Keratinocyte (primary cell): ENCODE measurements around the gene PPFIA3. TPM values are rescaled to one million over a fixed set of nuclear protein-coding genes. Genes with fewer than 3 reads are reported as not detected.

Source experiments
- DNase-seq: peaks from one replicate; pipeline ENCODE4 v3.0.0-alpha.2; 2011; ENCODE audit warnings: low read depth, missing footprints, low spot score
- FAIRE-seq: peaks from 2 replicates; lab custom pipeline; 2011; peaks lifted over from hg19 to GRCh38; lab: Jason Lieb, UNC
- H2AFZ ChIP-seq: 2 replicates; pipeline ENCODE4 v1.6.0; 2012; ENCODE audit warnings: low read length, control low read depth, inconsistent platforms; ENCODE audit not compliant: control insufficient read depth
- H3K27ac ChIP-seq: 2 replicates; pipeline ENCODE4 v1.5.1; 2011; ENCODE audit warnings: low read length; ENCODE audit not compliant: control insufficient read depth, insufficient read depth
- H3K27me3 ChIP-seq: 3 replicates; pipeline ENCODE4 v1.6.0; 2011; ENCODE audit warnings: low read length; ENCODE audit not compliant: control insufficient read depth, insufficient read depth; ENCODE audit errors: extremely low read depth
- H3K36me3 ChIP-seq, 2 experiments: 2 replicates in 1 of 2; 3 replicates in 1 of 2; pipeline ENCODE4 v1.5.1; 2011; ENCODE audit warnings: low read length in 2 of 2, mild to moderate bottlenecking in 1 of 2; ENCODE audit not compliant: control insufficient read depth in 2 of 2, insufficient read depth in 2 of 2; ENCODE audit errors: extremely low read depth in 1 of 2
- H3K4me1 ChIP-seq: 3 replicates; pipeline ENCODE4 v1.5.1; 2011; ENCODE audit warnings: low read length; ENCODE audit not compliant: control insufficient read depth, insufficient read depth; ENCODE audit errors: extremely low read depth
- H3K4me2 ChIP-seq: 3 replicates; pipeline ENCODE4 v1.6.0; 2011; ENCODE audit warnings: low read depth, low read length; ENCODE audit not compliant: control insufficient read depth, insufficient read depth; ENCODE audit errors: extremely low read depth
- H3K4me3 ChIP-seq, 3 experiments: fragments of 200-600 bp in 1 of 3; sonication (generic) in 1 of 3; 2 replicates in 2 of 3; 3 replicates in 1 of 3; pipeline ENCODE4 v1.5.1; 2011 to 2016; ENCODE audit warnings: low read length in 3 of 3, mild to moderate bottlenecking in 3 of 3, control low read depth in 2 of 3, inconsistent platforms in 1 of 3, low read depth in 1 of 3, mixed read lengths in 1 of 3, mixed run types in 1 of 3, moderate library complexity in 1 of 3; ENCODE audit not compliant: control insufficient read depth in 2 of 3, insufficient read depth in 2 of 3; ENCODE audit errors: extremely low read depth in 1 of 3
- H3K79me2 ChIP-seq: 2 replicates; pipeline ENCODE4 v1.6.0; 2012; ENCODE audit warnings: low read length; ENCODE audit not compliant: control insufficient read depth, insufficient read depth
- H3K9ac ChIP-seq: 3 replicates; pipeline ENCODE4 v1.6.0; 2011; ENCODE audit warnings: low read length; ENCODE audit not compliant: control insufficient read depth, insufficient read depth; ENCODE audit errors: extremely low read depth
- H3K9me1 ChIP-seq: 3 replicates; pipeline ENCODE4 v1.6.0; 2011; ENCODE audit warnings: low read length; ENCODE audit not compliant: control insufficient read depth, insufficient read depth; ENCODE audit errors: extremely low read depth
- H3K9me3 ChIP-seq: 2 replicates; pipeline ENCODE4 v1.5.1; 2012; ENCODE audit warnings: low read depth, low read length; ENCODE audit not compliant: control insufficient read depth
- H4K20me1 ChIP-seq: 3 replicates; pipeline ENCODE4 v1.6.0; 2011; ENCODE audit warnings: low read length; ENCODE audit not compliant: control insufficient read depth, insufficient read depth; ENCODE audit errors: extremely low read depth
- CTCF ChIP-seq, 3 experiments: IDR thresholded peaks in 1 of 3; conservative IDR thresholded peaks in 1 of 3; optimal IDR thresholded peaks in 1 of 3; 2 replicates in 2 of 3; 3 replicates in 1 of 3; pipeline versions ENCODE3 to v1.5.1; 2011; ENCODE audit warnings: low read length in 3 of 3, mild to moderate bottlenecking in 3 of 3, moderate library complexity in 2 of 3, control low read depth in 1 of 3, inconsistent platforms in 1 of 3; ENCODE audit not compliant: insufficient read depth in 2 of 3; ENCODE audit errors: extremely low read depth in 1 of 3
- EZH2 ChIP-seq: IDR thresholded peaks from one replicate; pipeline ENCODE4 v1.6.1; 2012; ENCODE audit warnings: inconsistent platforms, mild to moderate bottlenecking, low read length, moderate library complexity
- dilution Hi-C: fragments of 300-500 bp; cut with MboI; formaldehyde crosslinking; loops from one replicate; pipeline ENCODE4 v1.7.0; 2020; ENCODE audit warnings: low sequenced_read_pairs; ENCODE audit not compliant: extremely low pct_ligation_motif_present
- polyA plus RNA-seq, 5 experiments: library from polyadenylated mRNA; depleted of rRNA in 3 of 5; stranded (reverse) in 3 of 5; stranded (forward) in 1 of 5; unstranded in 1 of 5; fragments of >200 nt; gene quantifications; 1 replicate in 1 of 5; 2 replicates in 3 of 5; 3 replicates in 1 of 5; pipeline versions ENCODE4 v1.2.1 to v1.2.3, GENCODE V29; 2011 to 2012; ENCODE audit warnings: missing spikeins in 2 of 5, low read depth in 1 of 5, low replicate concordance in 1 of 5

Gene PPFIA3
- polyA plus RNA-seq, 1 donor (not counting 4 experiments of a cell fraction or from before 2014, with no cell fraction given), result 3.0 TPM

- peak overlapping the region; percentile 85 for H3K9ac ChIP-seq
- H3K79me2 ChIP-seq, result no peaks in the 10 kb centered on the region
- no peaks in the 10 kb centered on the region for H3K27me3 ChIP-seq
- no peak for FAIRE-seq
- no peaks in the 10 kb centered on the region for H4K20me1 ChIP-seq
- TF ChIP-seq CTCF (optimal IDR thresholded peaks at IDR 0.05 in 1 of 3, IDR thresholded peaks at IDR 0.05 in 1 of 3, conservative IDR thresholded peaks at IDR 0.05 in 1 of 3; ENCODE audit: extremely low read depth in 1 of 3, insufficient read depth in 2 of 3, low read length in 3 of 3) (no peak), EZH2 (no peak)
- no peaks in the 10 kb centered on the region for H3K9me3 ChIP-seq
- H3K9me1 ChIP-seq, result no peaks in the 10 kb centered on the region
- dilution Hi-C loops, result no loop called here
- H3K4me2 ChIP-seq, result peak overlapping the region; percentile 99
- H3K27ac ChIP-seq, result peak overlapping the region; percentile 71
- peak overlapping the region; percentile 47 to 94 (median 84) for H3K4me3 ChIP-seq
- no peak for DNase-seq
- H3K4me1 ChIP-seq, result peaks cover 22% of the 10 kb centered on the region
- peak overlapping the region; percentile 94 for H2AFZ ChIP-seq
- H3K36me3 ChIP-seq, result no peaks in the 10 kb centered on the region
Observed at GRCh38 chr19:49149652-49150105, 30.3 kb downstream of the PPFIA3 start.

DNA sequence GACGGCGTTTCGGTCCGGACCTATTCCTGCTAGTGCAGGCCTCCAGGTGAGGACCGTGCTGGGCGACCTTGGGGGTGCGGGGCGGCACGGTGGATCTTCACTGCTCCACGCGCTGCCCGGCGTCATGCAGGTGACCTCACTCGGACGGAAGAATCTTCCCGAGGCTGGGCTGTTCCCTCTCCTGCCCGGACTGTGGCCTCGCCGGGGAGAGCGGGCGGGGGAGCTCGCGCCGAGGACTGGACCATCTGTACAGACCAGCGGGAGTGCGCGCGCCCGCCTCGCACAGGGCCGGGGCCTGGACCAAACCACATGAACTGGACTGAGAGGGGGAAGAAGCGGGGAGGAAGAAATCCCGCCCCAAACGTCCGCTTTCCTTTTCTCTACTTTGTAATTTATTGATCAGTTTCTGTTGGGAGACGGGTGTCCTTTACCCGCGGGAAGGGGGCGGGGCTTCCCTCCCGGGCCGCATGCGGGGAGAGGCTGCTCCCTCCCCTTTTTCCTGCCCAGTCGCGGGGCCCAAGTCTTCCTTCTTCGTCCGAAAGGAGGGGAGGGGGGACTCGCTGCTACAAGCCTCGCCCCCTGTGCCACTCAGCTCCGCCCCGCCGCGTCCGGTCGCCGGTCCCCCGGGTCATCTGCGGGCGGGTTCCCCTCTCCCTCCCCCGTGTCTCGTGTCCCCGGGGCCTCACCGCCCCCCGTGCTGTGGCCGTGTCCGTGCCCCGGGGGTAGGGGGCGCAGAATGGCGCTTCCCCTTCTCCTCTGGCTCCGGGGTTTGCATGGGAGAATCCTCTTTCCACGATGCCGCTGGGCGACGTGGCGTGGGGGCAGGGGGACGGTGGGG lies 31.0 kb downstream of the PPFIA3 start:
- Histone ChIP-seq H3K4me3 (peak overlapping the region; percentile 47 to 94 (median 84)), H3K9ac (peak overlapping the region; percentile 85), H3K36me3 (no peaks in the 10 kb centered on the region), H4K20me1 (no peaks in the 10 kb centered on the region), H3K27me3 (no peaks in the 10 kb centered on the region), H2AFZ (peak overlapping the region; percentile 94), H3K27ac (peak overlapping the region; percentile 71), H3K4me1 (peaks cover 22% of the 10 kb centered on the region), H3K4me2 (peak overlapping the region; percentile 99), H3K9me1 (no peaks in the 10 kb centered on the region), H3K79me2 (no peaks in the 10 kb centered on the region), H3K9me3 (no peaks in the 10 kb centered on the region)
- dilution Hi-C loops, result no loop called here
- DNase-seq (no peak), FAIRE-seq (no peak)
- no peak for TF ChIP-seq EZH2
